Cardiac septum (tissue), 1 donor: ENCODE results near the gene SKIL. TPM values are rescaled to one million over a fixed set of nuclear protein-coding genes. Genes with fewer than 3 reads are reported as not detected.

Experiments used
- DNase-seq: peaks from one replicate; pipeline ENCODE4 v3.0.0-alpha.2; 2020; ENCODE audit warnings: low spot score
- intact Hi-C: fragments of 100-400 bp; cut with DNase I; formaldehyde crosslinking; loops from one replicate; pipeline ENCODE4 v1.14.0; 2022
- total RNA-seq: library from RNA; stranded (reverse); fragmentation: NEBNext Ultra II Directional; extraction: Animal tissue kit (Norgen Biotek cat#: 25700); gene quantifications from one replicate; pipeline ENCODE4 v1.2.1, GENCODE V29; 2021
- donor health status: DM: no; HTN: no; CAD: no.

Gene SKIL
- total RNA-seq, 1 donor from 2014 or later, result 37.3 TPM

DNA sequence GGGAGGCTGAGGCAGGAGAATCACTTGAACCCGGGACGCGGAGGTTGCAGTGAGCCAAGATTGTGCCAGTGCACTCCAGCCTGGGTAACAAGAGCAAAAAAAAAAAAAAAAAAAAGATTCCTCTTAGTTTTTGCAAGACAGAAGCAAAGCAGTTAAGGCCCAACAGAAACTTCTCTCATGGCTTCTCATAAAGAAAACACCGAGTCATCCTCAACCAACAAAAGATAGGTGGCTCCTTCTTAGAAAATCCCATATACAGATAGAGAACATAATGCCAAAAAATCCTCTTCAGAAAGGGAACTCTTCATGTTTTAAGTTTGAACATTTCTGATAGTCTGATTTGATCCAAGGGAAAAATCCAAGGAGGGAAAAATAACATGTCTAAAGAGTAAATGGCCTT, 12.5 kb upstream of the SKIL start:
- intact Hi-C loops, result no loop called here
- no peak for DNase-seq

DNA sequence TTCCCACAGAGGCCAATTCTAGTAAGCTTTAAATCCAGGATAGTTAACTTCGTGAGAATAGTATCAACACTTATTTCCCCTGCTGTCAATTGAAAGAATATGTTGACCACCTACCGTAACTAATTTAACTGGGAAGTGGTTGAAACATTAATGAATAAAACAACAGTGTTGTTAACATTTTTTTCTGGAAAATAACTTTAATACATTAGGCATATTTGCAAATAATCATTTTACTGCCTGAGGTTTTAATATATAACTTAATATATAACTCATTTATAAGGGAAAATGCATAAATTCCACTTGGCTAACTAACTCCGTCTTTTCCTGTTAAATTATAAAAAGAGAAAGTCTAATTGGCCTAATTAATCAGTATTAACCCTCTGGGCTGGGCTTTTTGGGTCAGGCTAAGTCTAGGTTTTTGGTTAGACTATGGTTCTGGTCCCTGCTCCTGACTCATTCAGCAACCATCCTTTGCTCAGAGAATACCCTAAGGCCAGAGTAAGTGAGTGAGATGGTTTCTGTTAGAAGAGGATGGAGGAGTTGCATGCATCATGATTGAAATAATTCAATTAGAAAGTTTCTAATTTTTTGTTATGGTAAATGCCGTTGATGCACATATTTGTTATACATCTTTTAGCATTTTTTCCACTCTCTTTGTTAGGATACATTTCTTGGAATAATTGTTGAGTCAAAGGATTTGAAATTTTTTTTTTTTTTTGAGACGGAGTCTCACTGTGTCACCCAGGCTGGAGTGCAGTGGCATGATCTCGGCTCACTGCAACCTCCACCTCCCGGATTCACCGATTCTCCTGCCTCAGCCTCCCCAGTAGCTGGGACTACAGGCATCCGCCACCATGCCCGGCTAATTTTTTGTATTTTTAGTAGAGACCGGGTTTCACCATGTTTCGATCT, 10.8 kb upstream of the SKIL start:
- intact Hi-C loops, result no loop called here
- no peak for DNase-seq

- intact Hi-C loops, result loop anchor here (10.0 kb wide), 1 partner anchor 586 kb away; the partner anchor contains the start of genes ACTRT3 and TERC
- no peak for DNase-seq
These were observed 6.8 kb upstream of the SKIL start for GRCh38 chr3:170350515-170351413.

GRCh38 chr3:170352936-170353335, 4.6 kb upstream of the SKIL start:
- intact Hi-C loops, result loop anchor here (10.0 kb wide), 1 partner anchor 588 kb away; the partner anchor contains the start of genes ACTRT3 and TERC
- no peak for DNase-seq

- intact Hi-C loops, result loop anchor here (10.0 kb wide), 1 partner anchor 589 kb away; the partner anchor contains the start of genes ACTRT3 and TERC
These were observed 4.0 kb upstream of the SKIL start for GRCh38 chr3:170353485-170353884.

DNA sequence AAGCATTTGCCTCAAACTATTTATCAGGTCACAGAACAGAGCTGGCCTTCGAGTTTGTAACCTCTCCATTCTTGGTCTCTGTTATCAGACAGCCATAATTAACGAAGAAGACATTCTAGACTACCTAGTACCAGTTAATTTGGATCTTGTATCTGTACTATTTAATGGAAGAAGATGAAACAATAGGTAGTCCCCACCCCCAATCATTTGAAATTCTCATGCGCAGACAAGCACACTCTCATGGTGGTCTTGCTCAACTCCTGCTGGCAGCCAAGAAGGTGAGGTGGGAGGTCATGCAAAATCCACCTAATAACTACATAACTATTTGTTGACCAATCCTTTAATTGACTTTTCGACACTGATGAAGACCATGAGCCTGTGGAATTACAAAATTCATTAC, 2.8 kb upstream of the SKIL start:
- intact Hi-C loops, result loop anchor here (5.0 to 10.0 kb wide), 3 partner anchors 42 to 590 kb away; partner anchors contain the start of genes ACTRT3, PRKCI and TERC
- DNase-seq, result no peak

More at GRCh38 chr3:170353485-170353884, 4.0 kb upstream of the SKIL start:
- no peak for DNase-seq

GRCh38 chr3:170355738-170356595, 1.5 kb upstream of the SKIL start:
- DNase-seq, result no peak
- intact Hi-C loops, result loop anchor here (5.0 to 10.0 kb wide), 3 partner anchors 44 to 591 kb away; partner anchors contain the start of genes ACTRT3, PRKCI and TERC

GRCh38 chr3:170356596-170357175, 829 bp upstream of the SKIL start:
- intact Hi-C loops, result loop anchor here (5.0 to 10.0 kb wide), 3 partner anchors 44 to 592 kb away; partner anchors contain the start of genes ACTRT3, PRKCI and TERC
- DNase-seq, result peak; percentile 94

DNA sequence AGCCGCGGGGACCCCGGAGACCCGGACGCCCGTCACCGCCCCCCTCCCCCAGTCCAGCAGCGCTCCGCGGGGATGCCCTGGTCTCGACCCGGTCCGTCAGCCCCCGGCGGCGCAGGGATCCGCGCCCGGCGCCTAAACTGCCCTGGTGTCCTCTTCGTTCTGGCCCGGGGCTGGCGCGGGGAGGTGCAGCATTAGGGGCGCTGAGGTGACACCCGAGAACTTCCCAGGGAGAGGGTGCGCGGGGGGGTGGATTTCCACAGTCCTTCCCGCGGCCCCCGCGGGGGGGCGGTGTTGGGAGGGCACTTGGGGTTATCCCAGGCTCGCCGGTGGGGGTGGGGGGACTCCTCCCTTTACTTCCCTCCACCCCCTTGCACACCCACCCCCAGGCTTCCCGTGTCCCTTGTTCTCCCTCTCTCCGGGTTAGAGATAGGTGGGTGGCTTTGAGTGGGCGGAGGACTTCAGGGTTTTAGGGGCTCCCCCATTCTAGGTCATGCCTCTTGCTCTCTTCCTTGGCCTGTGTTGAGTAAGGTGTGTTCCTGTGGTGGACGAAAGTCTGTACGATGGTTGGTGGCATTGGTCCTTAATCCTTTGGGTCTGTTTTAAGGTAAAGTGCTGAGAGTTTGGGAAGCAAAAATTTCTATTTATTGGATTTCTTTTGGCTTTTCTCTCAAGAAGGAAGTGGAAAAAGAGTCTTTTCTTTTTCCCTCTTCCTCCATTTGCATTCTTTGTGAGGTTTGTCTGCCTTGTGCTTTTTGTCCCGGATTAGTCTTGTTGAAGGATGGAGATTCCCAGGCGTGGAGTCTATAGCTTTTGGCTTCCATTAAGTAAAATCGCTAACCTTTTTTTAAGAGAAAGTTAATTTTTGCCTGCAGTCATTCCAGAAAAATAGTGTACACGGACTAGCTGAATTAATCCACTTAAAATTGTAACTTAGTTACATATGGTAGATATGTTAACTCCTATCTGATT, 811 bp downstream of the SKIL start:
- DNase-seq, result peak; percentile 88
- intact Hi-C loops, result loop anchor here (5.0 to 10.0 kb wide), 3 partner anchors 46 to 594 kb away; partner anchors contain the start of genes ACTRT3, PRKCI and TERC

DNA sequence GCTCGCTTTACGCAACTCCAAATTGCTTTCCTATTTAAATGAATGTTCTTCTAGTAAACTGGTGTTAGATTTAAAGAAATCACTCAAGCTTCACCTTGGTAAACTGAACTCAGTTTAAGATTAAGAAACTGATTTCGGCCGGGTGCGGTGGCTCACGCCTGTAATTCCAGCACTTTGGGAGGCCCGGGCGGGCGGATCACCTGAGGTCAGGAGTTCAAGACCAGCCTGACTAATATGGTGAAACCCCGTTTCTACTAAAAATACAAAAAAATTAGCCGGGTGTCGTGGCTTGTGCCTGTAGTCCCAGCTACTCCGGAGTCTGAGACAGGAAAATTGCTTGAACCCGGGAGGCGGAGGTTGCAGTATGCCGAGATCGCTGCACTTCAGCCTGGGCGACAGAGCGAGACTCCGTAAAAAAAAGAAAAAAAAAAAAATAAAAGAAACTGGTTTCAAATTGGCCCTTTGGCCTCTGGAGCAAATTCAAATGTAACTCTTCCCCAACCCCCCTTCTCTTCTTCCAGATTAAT, 1.7 kb downstream of the SKIL start:
- no peak for DNase-seq
- intact Hi-C loops, result loop anchor here (5.0 to 10.0 kb wide), 3 partner anchors 47 to 594 kb away; partner anchors contain the start of genes ACTRT3, PRKCI and TERC

GRCh38 chr3:170360466-170360865, 3.0 kb downstream of the SKIL start:
- intact Hi-C loops, result no loop called here

GRCh38 chr3:170360916-170361315, 3.4 kb downstream of the SKIL start:
- intact Hi-C loops, result no loop called here
- DNase-seq, result no peak

More at GRCh38 chr3:170360466-170360865, 3.0 kb downstream of the SKIL start:
- DNase-seq, result no peak

GRCh38 chr3:170361711-170362110, 4.2 kb downstream of the SKIL start:
- no peak for DNase-seq
- intact Hi-C loops, result no loop called here

GRCh38 chr3:170363471-170363994, 6.0 kb downstream of the SKIL start:
- intact Hi-C loops, result no loop called here

GRCh38 chr3:170364965-170365364, 7.5 kb downstream of the SKIL start:
- no peak for DNase-seq
- intact Hi-C loops, result no loop called here

More at GRCh38 chr3:170363471-170363994, 6.0 kb downstream of the SKIL start:
- no peak for DNase-seq

DNA sequence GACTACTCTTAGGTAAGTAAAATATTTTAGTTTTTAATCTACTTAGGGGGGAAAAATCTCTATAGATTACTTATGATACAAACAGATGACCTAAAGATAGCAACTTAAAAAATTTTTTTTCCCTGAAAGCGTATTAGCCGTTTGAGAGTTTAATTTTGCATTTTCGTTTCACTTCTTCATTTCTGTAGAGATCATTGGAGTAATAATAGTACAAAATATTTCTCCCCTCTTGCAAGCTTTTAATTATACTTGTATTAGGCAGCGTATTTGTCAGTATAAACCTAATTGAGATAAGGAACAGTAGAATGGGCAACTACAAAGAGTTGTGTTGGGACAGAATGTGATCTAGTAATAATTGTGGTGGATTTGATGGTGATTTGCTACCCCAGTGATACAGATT, 10.3 kb downstream of the SKIL start:
- intact Hi-C loops, result no loop called here
- no peak for DNase-seq

DNA sequence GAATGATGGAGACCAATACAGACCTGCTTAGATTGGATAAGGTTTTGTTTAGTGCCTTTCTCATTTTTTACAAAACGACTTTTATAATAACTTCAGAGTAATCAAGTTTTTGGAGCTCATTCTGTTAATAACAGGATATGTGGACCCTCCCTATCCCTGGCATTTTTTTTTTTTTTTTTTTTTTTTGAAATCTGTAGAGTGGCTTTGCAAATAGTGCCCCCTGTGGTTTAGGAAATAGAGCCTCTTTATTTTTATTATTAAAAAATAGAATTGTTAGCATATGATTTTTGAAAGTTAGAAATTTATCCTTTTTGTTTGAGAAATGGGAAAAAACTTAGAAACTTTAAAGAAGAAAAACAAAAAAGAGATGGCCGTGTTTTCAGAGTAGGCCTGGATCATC, 11.4 kb downstream of the SKIL start:
- intact Hi-C loops, result no loop called here

More for the DNA sequence above, 11.4 kb downstream of the SKIL start:
- DNase-seq, result no peak
